HG02973 (cell line): ENCODE results near the gene IFT43.

ENCODE experiments used
- ATAC-seq: cut with Tn5 transposase; IDR thresholded peaks from one replicate; pipeline ENCODE4 v1.9.1; 2021; ENCODE audit warnings: moderate library complexity; ENCODE audit not compliant: unreplicated experiment

IFT43 gene

DNA sequence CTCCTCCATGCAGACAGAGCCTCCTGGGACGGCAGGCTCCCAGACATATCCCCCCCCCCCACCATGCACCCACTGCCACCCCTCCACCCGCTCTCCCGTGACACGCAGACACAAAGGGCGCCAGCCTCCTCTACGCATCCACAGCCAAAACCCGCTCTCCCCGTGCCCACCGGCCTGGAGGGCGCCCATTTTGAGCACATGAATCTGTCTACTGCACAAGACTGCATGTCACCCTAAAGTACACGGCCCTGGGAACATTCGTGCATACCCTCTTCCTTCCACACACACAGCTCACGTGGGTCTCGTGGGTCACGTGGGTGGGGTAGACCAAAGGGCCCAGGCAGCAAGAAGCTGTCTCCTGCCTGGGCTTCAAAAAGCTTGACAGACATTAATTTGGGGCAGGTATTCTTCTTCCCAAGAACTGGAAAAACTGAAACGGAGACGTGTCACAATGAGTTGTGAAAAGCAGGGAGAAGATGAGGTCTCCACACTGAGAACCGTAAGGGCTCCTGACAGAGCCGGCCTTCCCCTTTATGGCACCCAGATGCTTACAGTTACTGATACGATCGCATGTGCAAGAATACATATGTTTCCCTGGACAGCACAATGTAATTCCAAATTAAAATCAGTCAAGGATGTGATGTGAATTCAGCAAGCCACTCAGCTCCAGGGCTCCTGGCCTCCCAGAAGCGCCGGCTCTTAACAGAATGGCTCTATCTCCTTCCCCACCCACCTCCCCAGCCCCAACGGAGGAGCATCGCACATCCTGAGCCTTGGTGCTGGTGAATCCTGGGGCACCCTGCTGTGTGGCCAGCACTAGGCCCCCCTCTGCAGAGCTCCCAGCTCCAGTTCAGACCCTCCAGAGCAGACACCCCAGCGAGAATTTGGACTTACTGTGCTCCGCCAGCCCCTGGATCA, 5.7 kb upstream of the IFT43 start:
- no peak for ATAC-seq

GRCh38 chr14:75980856-75981255, 4.7 kb upstream of the IFT43 start:
- ATAC-seq = no peak

- no peak for ATAC-seq
These were observed 3.9 kb upstream of the IFT43 start, which contains the start of gene TGFB3 for GRCh38 chr14:75981426-75982265. TSS of gene TGFB3 (minus strand) at chr14:75981995. CDS start at chr14:75980893, 1,102 bp downstream.

DNA sequence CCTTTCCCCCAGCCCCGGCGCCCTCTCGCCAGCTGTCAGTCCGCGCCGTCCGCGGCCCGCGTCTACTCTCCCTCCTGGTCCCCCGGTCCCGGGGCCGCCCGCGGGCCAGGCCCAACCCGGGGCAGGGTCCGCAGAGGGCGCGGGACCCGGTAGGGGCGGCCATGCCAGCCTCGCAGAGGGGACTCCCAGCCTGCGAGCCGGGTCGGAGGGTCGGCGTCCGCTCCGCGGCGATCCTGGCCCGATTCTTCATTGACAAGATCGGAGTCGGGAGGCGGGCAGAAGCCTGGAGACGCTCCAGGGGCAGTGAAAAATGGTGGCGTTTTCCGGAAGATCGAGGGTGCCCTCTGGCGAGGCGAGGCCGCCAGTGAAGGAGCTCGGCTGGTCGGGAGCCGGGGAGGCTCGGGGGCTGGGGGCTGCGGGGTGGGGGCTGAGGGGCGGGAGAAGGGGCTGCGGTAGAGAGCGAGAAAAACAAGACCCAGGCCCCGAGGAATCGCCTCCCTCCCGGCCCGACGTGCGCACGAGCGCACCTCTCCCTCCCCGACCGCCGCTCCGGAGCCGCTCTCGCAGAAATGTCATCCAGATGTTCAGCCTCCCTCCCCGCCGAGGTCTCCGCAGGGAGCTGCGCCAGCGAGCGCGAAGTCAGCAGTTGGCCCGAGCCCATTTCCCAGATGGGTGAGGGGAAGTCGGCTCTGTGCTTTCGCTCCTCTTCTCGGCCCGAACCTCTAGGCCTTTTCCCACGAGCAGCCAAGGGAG, 3.1 kb upstream of the IFT43 start:
- no peak for ATAC-seq

DNA sequence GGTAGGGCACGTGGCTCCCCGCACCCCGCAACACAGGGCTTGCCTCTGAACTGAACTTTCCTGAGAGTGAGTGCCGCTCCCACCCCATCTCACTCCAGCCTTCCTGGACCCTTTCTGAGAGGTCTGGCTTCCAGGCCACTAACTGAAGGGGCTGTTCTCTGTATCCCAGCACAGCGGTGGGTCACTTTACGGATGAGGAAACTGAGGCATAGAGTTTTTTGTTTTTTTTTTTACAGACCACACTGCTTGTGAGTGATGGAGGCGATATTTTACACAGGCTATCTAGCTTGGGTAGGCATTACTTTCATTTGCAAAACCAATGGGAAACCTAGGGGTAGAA, 2.6 kb upstream of the IFT43 start:
- no peak for ATAC-seq

DNA sequence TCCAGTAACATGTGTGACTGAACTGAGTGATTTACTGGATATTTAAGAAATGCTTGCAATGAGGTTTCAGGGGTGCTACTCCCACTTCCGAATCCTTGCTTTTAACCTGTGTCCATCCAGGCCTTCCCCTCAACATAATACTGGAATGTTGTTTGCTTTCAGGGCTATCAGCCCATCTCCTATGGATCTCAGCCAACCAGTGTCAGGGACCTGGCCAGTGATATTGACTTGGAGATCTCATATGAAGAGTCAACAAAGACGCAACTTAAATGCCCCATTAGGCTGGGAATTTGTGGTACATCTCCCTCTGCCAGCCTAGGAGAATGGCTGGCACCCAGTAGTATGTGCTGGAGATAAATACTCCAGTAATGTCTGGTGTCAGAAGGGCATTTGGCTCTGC, 889 bp upstream of the IFT43 start:
- ATAC-seq = no peak

- ATAC-seq = no peak
These were observed 839 bp downstream of the IFT43 start for GRCh38 chr14:75986439-75986765.

GRCh38 chr14:75987201-75987970, 1.8 kb downstream of the IFT43 start:
- no peak for ATAC-seq

DNA sequence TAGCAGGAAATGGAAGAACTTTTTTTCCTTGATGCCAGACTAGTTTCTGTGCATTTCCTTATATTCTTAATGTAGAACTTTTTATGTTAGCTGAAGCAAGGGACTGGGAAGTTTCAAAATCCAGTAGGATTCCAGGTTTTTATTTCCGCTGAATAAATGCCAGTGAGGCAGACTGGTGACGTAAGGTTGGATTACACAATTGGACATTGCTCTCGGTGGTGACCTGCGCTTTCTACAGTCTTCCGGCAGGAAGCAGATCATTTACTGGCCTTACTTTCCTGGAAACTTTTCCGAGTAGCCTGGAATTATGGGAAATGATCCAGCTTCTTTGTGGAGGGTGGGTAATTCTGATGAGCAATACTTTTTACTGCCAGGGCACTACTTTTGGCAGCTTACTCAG, 3.6 kb downstream of the IFT43 start:
- no peak for ATAC-seq

DNA sequence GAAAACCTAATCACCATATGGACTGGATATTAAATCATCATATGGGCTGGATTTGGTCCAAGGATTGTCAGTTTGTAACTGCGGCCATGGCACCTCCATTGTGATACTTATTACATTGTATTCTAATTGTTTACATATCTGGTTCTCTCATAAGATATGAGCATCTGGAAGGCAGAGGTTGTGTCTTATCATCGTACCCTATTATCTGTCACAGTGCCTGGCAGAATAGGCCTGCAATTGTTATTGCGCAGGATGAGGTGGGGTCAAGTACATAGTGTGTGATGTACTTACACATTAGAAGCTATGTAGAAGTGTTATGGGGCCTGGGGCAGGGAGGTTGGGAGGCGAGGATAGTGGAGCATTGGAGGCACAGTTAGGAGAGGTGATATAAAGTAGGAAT, 4.7 kb downstream of the IFT43 start:
- ATAC-seq = no peak

DNA sequence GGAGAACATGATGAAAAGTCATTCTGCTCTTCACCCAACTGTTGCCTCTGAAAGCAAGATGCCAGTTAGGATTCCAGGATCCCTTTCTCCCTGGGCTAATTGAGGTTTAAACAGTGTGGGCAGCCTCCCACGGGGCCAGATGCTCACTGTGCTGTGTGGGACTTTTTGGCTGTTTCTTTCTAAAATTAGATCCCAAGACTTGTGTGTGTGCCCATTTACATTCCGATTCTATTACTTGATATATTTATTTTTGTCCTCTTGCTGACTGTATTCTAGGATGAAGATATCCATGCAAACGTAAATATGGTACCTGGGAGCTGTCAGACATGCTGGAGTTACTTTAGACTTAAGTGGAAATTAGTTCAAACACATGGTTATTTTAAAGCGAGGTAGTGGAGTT, 6.2 kb downstream of the IFT43 start:
- no peak for ATAC-seq

DNA sequence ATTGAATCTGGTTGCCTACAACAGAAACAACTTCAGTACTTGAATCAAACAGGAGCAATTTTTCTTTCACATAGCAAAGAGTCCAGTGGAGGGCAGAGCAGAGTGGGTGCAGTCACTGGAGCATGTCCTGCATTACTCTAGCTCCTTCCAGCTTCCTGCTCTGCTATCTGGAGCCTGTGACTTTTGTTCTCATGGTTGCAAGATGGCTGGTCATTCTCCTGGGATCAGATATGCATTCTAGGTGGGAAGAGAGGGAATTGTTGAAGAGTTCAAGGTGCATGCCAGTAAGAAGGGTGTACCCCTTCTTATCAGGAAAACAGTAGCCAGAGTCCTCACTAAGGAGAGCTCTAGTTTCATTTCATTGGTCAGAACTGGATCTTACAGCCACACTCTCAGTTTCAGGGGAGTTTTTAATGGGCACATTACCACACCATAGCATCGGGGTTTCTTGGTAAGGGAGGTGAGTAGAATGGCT, 8.0 kb downstream of the IFT43 start:
- no peak for ATAC-seq

DNA sequence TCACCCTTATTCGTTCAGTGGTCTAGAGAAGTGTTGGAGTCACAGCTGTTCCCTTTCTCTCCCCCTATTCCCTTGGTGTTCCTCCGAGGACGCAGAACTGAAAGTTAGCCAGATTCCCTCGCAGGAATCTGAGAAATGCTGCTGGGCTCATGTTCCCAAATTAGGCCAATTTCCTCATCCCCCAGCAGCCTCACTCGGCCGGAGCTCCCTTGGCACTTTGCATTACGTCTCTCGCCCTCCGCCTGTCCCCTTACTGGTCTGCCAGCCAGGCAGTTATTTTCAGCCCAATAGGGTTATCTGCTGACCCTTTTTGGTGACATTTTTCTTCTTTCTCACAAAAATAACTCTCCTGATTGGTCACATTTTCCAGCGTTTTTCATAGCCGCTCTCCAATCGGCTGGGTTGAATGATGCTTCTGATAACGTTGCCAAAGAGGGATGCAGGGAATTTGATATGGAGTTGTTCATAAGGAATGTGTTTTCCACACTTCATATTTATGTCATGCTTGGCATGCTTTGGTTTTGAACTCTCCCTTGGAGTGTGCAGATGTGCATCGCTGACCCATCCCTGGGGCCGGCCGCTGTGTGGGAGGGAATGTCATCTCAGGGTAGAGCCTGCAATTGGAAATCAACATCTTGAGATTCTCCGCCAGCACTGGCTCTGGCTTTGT, 9.9 kb downstream of the IFT43 start:
- ATAC-seq = no peak

- ATAC-seq = no peak
These were observed 10.9 kb downstream of the IFT43 start for GRCh38 chr14:75996488-75996887.

DNA sequence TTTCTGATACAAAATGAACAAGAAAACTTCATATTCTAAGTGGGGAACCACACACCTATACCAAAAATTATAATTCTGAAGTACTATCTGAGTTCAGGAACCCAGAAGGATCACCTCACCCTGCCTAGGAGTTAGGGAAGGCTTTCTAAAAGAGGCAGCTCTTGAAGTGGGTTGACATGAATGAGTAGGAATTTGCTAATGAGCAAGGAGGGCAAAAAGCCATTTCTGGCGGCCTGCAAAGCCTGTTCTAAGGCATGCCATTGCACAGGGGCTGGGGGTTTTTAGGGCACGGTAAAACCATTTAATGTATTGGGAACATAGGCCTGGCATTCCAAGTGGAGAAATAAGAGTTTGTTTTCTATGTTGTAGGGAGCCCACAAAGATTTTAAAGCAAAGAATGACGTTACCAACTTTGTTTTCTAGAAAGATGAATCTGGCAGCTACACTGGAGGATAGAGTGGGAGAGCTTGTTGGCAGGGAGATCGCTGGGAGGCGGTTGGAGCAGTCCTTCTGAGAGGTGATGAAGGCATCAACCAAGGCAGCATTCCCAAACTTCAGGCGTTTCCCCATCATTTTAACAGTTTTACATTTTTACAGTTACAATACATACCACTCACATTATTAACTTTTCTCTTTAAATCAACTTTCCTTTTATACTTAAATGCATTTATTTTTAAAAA, 14.1 kb downstream of the IFT43 start:
- ATAC-seq = no peak

GRCh38 chr14:76002383-76002782, 16.8 kb downstream of the IFT43 start:
- no peak for ATAC-seq

- no peak for ATAC-seq
These were observed 20.7 kb downstream of the IFT43 start for GRCh38 chr14:76006253-76006652.

DNA sequence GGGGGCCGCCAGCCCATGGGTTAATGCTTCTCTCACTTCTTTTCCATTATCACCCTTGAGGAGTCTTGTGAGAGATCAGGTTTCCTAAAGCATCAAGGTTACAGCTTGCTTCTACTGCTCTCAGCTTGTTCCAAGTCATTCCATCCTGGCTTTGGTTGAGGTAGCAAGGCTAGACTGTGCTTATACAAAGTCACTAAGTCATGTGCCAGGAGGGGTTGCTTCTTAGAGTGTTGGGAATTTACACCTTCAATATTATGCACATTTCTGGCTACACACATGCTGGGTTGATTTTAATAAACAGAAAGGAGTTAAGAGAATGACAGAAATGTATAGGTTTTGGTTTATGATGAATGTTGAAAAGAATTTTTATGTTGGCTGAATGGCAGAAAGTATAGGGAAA, 21.8 kb downstream of the IFT43 start:
- no peak for ATAC-seq

GRCh38 chr14:76007852-76008251, 22.3 kb downstream of the IFT43 start:
- ATAC-seq = no peak
